HG03378 (cell line): Measurements from ENCODE around the gene VAT1L.
"Not testable (repeated sequence)": the region's sequence is repeated elsewhere in the genome, so short reads cannot be mapped to it uniquely, and the experiment has no call there.

ENCODE experiments used
- ATAC-seq: cut with Tn5 transposase; IDR thresholded peaks from one replicate; pipeline ENCODE4 v1.9.1; 2021; ENCODE audit warnings: mild to moderate bottlenecking, moderate library complexity; ENCODE audit not compliant: unreplicated experiment

Gene VAT1L

GRCh38 chr16:77946823-77947222 lies 158.5 kb downstream of the VAT1L start:
- ATAC-seq = no peak

DNA sequence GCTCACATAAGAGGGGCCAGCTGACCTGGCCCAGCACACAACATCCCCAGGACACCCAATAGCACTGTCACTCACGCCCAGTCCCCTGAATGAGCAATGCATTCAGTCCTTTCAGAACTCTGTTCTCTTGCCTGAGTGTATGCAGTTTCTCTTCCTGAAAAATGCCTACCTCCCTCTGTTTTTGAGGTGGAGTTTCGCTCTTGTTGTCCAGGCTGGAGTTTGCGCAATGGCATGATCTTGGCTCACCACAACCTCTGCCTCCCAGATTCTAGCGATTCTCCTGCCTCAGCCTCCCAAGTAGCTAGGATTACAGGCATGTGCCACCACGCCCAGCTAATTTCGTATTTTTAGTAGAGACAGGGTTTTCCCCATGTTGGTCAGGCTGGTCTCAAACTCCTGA lies 159.2 kb downstream of the VAT1L start:
- not testable (repeated sequence) for ATAC-seq

- ATAC-seq = no peak
Observed at GRCh38 chr16:77948835-77949234, 160.5 kb downstream of the VAT1L start.

DNA sequence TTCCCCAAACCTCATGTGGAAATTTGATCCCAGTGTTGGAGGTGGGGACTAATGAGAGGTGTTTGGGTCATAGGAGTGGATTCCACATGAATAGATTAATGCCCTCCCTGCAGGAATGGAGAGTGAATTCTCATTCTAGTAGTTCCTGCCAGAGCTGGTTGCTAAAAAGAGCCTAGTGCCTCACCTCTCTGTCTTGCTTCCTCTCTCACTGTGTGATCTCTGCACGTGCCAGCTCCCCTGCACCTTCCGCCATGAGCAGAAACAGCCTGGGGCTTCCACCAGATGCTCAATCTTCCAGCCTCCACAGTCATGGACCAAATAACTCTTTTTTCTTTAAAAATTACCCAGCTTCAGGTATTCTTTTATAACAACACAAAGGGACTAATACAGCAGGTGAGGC lies 161.1 kb downstream of the VAT1L start:
- ATAC-seq = no peak

- ATAC-seq = no peak
Observed at GRCh38 chr16:77951788-77952187, 163.4 kb downstream of the VAT1L start.

- ATAC-seq = no peak
Observed at GRCh38 chr16:77955127-77955526, 166.8 kb downstream of the VAT1L start.

DNA sequence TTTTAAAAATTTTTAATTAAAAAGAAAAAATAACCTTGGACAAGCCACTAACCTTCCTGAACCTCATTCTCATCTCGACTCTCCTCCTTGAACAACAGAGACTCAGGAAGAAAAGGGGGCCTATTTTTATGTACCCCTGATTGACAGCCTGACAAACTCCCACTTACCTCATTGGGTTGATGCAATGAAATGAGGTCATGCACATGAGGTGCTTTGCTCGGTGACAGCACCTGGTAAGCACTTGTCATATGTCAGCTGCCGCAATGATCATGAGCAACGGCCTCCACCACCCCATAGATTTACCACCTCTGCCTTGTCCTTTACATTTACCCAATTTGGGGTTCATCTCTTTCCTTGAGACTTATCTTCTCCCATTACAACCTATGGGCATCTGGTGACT lies 167.9 kb downstream of the VAT1L start:
- no peak for ATAC-seq

DNA sequence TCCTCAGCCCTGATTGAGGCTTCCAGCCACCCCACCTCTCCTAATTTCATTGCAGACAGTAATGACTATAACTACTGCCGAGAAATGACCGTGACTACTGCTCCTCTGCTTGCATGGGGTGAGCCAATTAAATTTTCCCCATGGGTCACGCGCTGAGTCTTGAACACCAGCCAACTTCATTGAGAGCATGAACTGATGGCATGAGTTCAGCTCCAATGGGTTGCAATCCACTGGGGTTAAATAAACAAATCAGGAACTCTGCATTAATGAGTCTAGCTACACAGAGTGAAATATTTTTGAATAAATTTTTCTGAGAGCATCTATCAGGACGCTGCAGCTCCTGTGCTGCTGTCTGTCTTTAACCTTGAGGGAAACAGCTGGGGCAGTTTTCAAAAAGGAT lies 172.4 kb downstream of the VAT1L start:
- no peak for ATAC-seq

DNA sequence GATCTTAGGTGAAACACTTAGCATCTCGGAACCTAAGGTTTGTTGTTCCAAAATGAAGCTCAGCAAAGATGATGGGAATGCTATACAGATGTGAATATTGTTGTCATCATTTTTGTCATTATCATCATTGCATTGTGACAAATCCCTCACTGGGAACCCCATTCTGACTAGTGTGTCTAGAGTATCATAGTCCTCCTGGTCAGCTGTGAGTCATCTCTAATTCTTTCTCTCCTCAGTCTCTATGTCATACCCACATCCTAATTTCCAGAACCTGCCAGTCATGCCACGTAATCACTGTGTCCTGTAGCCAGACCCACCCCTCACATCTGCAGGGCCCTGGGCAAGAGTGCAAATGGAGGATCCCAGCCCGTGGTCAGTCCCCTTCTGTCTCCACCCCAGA lies 173.4 kb downstream of the VAT1L start:
- ATAC-seq = no peak

DNA sequence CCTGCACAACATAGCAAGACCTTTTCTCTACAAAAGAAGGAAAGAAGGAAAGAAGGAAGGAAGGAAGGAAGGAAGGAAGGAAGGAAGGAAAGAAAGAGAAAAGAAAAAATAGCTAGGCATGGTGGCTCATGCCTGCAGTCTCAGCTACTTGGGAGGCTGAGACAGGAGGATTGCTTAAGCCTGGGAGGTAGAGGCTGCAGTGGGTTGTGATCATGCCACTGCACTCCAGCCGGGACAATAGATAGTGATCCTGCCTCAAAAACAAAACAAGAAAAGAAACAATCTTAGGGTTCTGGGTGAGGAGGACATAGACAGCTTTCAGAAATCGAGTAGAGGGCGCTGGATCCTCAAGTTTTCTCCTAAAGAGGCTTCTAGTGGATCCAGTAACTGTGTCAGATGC lies 174.3 kb downstream of the VAT1L start:
- no peak for ATAC-seq

GRCh38 chr16:77963185-77964044 lies 175.1 kb downstream of the VAT1L start:
- ATAC-seq = peak; percentile 55

- ATAC-seq = no peak
Observed at GRCh38 chr16:77965346-77965745, 177.0 kb downstream of the VAT1L start.

GRCh38 chr16:77967054-77967904 lies 178.9 kb downstream of the VAT1L start:
- ATAC-seq = no peak

DNA sequence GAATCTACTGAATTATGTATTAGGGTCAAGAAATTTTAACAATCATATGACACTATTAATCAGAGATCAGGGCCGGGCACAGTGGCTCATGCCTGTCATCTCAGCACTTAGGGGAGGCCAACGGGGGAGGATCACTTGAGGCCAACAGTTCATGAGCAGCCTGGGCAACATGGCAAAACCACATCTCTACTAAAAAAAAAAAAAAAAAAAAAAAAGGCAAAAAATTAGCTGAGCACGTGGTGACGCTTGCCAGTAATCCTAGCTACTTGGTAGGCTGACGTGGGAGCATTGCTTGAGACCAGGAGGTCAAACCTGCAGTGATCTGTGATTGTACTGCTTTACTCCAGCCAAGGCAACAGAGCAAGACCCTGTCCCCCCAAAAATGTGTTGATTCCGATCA lies 181.5 kb downstream of the VAT1L start:
- ATAC-seq = no peak

DNA sequence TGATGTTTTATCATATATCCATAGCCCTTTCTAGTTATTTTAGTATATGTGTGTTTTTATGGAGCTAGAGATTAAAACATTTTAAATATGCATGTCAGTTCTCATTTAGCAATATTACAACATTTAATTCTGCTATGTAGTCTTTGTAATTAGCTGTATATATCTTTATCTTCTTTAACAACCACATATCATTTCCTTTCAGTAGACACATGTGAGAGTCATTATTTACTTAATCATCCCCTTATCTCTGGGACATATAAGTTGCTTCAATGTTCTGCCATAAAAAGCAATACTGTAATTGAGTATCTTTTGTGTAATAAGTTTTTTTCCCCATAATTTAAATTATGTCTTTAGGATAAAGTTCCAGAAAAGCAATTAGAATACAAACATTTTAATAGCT lies 182.0 kb downstream of the VAT1L start:
- no peak for ATAC-seq

- ATAC-seq = peak; percentile 81
Observed at GRCh38 chr16:77971306-77972061, 183.1 kb downstream of the VAT1L start.

DNA sequence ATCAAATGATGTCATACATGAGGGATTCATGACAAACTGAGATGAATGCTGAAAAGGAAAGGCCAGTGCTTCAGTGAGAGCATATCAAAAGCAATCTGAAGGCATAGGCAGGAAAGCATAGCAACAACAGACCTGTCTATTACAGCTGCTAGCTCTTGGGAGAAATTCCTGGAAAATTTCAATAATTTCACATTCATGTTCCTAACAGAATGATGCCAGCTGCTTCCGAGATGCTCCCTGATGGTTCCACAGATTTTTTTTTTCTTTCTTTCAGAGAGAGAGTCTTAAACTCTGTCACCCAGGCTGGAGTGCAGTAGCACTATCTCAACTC lies 183.7 kb downstream of the VAT1L start:
- no peak for ATAC-seq

DNA sequence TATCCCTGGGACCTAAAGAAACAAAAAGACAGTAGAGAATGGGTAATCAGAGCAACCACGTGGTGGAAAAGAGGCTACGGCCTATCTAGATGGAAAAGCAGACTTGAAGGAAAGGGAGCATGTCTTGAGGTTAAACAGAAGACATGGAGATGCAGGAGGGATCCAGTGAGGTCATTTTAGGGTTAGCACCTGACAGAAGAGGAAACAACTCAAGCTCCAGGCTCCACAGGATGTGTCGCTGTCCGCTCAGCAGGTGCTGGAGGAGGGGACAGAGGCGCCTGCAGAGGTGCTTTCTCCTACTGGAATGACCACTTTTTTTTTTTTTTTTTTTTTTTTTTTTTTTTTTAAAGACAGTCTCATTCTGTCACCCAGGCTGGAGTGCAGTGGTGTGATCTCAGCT lies 186.5 kb downstream of the VAT1L start:
- ATAC-seq = no peak

GRCh38 chr16:77975942-77976341 lies 187.6 kb downstream of the VAT1L start:
- no peak for ATAC-seq

DNA sequence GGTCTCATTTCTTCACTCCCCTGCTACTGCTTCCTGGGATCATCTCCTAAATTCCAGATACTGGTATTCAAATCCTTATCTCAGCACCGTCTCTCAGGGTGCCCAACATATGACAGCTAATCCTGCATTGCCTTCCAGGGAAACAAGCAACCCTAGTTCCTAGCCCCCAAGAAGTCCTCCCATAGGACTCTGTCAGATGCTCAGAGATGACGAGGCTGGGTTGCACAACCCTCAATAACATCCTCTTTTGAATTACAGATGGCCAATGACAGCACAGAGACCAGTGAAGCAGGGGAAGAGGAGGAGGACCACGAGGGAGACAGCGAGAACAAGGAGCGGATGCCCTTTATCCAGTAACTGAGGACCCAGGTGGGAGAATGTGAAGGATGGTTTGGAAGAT lies 189.0 kb downstream of the VAT1L start:
- no peak for ATAC-seq

DNA sequence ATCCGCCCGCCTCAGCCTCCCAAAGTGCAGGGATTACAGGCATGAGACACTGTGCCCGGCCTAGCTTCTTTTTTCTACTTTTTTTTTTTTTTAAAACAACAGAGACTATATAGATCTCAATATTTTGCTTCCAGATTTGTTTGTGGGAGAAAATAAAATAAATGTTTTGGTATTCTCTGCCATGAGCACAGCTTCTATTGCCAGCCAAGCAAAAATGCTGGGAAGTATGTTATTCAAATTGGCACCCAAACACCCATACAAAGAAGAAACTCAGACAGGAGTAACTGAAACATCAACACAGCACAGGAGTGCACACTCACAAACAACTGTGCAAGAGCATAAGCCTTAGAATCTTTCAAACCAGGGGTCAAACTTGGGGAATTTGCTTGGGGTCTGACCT lies 196.7 kb downstream of the VAT1L start:
- no peak for ATAC-seq
